ENCODE data around the gene MYO5A.

DNA sequence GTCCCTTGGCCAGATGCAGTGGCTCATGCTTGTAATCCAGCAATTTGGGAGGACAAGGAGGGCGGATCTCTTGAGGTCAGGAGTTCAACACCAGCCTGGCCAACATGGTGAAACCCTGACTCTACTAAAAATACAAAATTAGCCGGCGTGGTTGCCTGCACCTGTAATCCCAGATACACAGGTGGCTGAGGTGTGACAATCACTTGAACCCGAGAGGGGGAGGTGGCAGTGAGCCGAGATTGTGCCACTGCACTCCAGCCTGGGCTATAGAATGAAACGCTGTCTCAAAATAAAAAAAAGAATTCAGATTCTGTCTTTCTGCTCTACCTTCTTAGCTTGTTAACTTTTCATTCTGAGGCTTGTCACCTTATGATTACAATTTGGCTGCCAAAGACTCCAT is 22.1 kb downstream of the MYO5A start:
- TF ChIP-seq, protein P1, sequence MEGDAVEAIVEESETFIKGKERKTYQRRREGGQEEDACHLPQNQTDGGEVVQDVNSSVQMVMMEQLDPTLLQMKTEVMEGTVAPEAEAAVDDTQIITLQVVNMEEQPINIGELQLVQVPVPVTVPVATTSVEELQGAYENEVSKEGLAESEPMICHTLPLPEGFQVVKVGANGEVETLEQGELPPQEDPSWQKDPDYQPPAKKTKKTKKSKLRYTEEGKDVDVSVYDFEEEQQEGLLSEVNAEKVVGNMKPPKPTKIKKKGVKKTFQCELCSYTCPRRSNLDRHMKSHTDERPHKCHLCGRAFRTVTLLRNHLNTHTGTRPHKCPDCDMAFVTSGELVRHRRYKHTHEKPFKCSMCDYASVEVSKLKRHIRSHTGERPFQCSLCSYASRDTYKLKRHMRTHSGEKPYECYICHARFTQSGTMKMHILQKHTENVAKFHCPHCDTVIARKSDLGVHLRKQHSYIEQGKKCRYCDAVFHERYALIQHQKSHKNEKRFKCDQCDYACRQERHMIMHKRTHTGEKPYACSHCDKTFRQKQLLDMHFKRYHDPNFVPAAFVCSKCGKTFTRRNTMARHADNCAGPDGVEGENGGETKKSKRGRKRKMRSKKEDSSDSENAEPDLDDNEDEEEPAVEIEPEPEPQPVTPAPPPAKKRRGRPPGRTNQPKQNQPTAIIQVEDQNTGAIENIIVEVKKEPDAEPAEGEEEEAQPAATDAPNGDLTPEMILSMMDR (IDR thresholded peaks at IDR 0.05; ENCODE audit: low read length), result no peak
- no peak for TF ChIP-seq EZH2 (IDR thresholded peaks at IDR 0.05; ENCODE audit: borderline replicate concordance, low read length)
